Activated naive CD4-positive, alpha-beta T cell (primary cell): ENCODE data around the gene TAS2R4.
"Not testable (repeated sequence)": the region's sequence is repeated elsewhere in the genome, so short reads cannot be mapped to it uniquely, and the experiment has no call there.

Experiments
- DNase-seq, 4 experiments: peaks; one replicate each; lab custom pipeline; 2025; lab: John Stamatoyannopoulos, UW

Gene TAS2R4

GRCh38 chr7:141776374-141776773 lies at the start of gene TAS2R4:
Gene TAS2R4, plus strand, starts transcription at chr7:141776674. Its CDS starts 1,815 bp downstream, at chr7:141778489.
- DNase-seq, result no peak

GRCh38 chr7:141729020-141729419 lies 47.5 kb upstream of the TAS2R4 start:
- no peak for DNase-seq

DNA sequence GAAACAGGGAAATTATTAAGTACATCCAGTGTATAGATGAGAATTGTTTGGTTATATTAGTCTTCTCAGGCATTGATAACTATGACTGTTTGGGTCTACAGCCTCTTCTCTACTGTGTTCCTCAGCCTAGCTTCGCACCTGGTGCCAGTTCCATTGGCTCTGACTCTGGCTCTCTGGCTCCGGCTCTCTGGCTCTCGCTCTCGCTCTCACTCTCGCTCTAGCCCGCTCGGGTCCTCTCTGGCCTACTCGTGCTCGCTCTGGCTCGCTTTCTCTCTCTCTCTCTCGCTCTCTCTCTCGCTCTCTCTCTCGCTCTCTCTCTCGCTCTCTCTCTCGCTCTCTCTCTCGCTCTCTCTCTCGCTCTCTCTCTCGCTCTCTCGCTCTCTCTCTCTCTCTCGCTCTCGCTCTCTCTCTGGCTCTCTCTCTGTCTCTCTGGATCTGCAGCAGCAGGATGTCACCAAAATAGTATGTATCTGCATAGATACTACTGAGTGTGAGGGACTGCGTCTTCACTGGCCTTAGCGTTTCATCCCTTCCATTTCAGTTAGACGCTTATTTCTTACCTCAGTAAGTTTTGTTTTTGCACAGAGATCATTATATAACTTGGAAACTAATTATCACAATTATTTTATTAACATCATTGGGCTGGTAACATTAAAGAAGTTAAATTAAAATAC lies 44.9 kb upstream of the TAS2R4 start:
- no peak for DNase-seq

- peak in 1 of 4 experiments; percentile 3 for DNase-seq
Measured at GRCh38 chr7:141737118-141737835, 39.2 kb upstream of the TAS2R4 start.

DNA sequence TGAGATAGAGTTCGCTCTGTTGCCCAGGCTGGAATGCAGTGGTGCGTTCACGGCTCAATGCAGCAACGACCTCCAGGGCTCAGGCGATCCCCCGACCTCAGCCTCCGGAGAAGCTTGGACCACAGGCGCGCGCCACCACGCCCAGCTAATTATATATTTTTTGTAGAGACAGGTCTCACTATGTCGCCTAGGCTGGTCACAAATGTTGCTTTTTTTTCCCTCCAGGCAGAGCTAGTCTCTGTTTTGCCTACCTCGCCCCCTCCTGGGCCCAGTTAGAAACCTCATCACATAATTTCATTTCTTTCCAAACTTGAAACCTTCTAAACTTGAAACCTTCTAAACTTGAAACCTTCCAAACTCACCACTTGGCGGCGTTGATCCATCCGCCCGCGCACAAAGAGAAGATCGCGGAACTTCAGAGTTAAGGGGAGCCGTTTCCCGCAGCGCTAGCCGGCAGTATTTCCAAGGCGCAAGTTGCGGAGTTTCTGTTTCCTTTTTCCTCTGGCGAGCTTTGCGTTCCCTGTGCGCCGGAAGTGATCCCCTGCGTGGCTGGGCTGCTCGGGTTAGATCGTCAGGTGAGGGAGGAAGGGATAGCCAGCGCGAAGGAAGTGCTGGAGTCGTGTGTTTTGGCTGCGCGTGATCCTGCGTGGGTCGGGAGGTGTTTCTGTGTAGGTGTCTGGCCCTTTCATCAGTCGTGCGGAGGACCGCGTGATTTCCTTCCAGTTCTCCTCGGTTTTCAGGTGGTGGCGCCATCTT lies 38.5 kb upstream of the TAS2R4 start, which contains the start of gene SSBP1:
SSBP1 (plus strand) TSS at position 523 of the 756 bp plus-strand sequence. CDS start 809 bp downstream, outside the sequence.
- peak; percentile 77 to 82 (median 79) for DNase-seq

GRCh38 chr7:141738592-141739013 lies 37.9 kb upstream of the TAS2R4 start:
- no peak for DNase-seq

DNA sequence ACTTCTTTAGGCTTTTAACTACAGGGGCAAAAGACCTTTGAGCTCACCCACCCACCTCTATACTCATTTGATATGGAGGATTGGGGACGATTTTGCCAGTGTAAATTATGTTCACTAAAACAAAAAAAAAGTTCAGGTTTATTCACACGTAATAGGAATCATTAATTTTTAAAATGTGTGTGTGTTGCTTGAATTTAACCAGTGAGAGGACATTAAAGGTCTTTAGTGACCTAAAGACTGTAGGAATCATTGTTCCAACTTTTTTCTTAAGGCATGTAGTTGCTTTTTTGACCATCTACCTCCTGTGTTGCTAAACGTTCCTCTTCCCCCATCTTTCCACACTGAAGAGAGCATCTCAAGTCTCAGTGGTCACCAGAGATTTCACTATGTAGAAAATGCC lies 37.2 kb upstream of the TAS2R4 start:
- DNase-seq, result no peak

GRCh38 chr7:141742229-141742628 lies 34.2 kb upstream of the TAS2R4 start:
- DNase-seq, result no peak

DNA sequence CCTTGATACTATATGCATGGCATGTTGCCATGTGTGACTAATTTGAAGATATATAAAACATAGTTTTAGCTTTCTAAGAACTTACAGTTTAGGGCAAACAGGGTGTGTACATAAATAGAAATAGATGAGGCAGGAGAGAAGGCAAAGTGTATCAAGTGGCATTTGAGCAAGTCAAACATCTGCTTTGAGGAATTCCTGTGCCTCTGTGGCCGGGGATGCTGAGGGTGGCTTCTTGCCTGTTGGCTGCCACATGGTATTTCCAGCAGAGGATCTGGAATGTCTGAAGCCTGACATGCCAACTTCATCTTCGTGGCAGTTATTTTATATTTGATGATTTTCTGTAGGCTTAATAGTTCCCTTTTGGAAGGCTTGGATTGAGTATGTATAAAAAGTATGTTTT lies 32.3 kb upstream of the TAS2R4 start:
- no peak for DNase-seq

DNA sequence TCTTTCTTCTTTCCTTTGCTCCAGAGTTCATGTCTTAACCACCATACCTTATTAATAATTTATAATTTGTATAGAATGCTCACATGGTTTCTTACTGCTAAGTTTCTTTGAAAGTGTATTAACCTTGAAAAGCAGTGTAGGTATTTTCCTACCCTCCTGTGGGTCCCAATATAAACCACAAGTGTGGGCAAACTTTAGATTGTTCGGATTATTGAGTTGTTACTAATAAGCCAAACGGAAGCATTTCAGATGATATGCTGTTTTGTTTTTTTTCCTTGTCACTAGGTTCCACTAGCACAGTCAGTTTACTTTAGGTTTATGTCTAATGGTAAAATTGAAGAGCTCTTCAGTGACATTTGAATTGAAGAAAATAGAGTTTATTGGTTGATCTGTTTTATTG lies 28.1 kb upstream of the TAS2R4 start:
- no peak for DNase-seq

DNA sequence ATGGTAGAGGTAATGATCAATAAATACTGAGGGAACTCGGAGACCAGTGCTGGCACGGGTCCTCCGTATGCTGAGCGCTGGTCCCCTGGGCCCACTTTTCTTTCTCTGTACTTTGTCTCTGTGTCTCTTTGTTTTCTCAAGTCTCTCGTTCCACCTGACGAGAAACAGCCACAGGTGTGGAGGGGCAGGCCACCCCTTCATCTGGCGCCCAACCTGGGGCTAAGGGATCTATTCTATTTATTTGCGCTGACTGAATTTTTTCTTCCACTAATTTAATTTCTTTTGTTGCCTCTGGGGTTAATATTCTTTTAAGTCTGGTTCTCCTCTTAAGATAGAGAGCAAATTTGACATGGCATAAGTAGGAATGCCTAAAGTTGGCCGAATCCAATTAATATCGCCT lies 24.6 kb upstream of the TAS2R4 start:
- not testable (repeated sequence) for DNase-seq

DNA sequence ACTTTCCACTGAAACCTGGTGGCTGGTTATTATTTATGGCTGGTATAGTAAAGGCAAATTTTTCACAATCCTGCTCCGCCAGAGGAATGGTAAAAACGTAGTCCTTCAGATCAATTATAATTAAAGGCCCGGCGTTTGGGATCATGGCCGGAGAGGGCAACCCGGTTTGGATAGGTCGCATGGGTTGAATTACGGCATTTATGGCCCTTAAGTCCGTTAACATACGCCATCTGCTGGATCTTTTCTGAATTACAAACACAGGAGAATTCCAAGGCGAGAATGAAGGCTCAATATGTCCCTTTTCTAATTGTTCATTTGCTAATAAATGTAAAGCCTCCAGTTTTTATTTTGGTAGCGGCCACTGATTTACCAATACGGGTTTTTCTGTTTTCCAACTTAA lies 23.8 kb upstream of the TAS2R4 start:
- DNase-seq, result no peak

GRCh38 chr7:141754939-141755338 lies 21.5 kb upstream of the TAS2R4 start:
- no peak for DNase-seq

GRCh38 chr7:141763797-141764196 lies 12.7 kb upstream of the TAS2R4 start, which contains the start of gene TAS2R3:
Gene TAS2R3, plus strand, starts transcription at chr7:141764097. Its CDS starts 62 bp downstream, at chr7:141764159.
- DNase-seq, result no peak

- DNase-seq, result not testable (repeated sequence)
Measured at GRCh38 chr7:141770083-141770583, 6.3 kb upstream of the TAS2R4 start.

- no peak for DNase-seq
Measured at GRCh38 chr7:141785706-141786552, 9.5 kb downstream of the TAS2R4 start.

DNA sequence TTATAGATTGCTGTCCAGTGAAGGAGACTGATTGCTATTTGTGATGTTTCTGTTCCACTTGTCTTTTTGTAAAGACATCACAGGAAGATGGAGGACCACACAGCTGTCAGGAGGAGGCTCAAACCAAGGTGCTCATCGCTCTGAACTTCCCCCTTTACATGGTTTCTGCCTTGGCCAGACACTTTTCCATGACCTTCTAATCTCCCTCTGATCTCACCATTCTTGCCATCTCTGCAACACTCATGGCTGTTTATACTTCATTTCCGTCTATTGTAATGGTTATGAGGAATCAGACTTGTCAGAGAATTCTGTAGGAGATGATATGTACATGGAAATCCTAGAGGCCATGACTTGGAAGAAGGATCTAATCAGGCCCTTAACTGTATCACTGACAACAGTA lies 11.8 kb downstream of the TAS2R4 start:
- DNase-seq, result no peak

DNA sequence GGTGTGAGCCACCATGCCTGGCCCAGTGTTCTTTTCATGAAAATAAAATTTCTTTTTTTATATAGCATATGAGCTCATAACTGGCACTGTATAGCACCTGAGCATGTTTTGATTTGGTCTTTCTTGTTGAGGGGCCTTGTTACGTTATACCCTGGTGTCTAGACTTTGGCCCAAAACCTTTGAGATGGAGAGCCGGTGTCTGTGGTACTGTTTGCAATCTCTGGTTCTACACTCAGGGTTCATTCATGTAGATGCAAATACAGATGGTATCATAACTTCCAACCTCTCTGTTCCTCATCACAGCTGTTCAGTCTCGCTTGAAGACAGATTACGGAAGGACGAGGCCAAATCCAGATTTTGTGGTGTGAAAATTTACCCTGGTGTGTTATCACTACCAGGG lies 13.4 kb downstream of the TAS2R4 start, which contains the start of gene TAS2R5:
TAS2R5 (plus strand) TSS at position 301 of the 400 bp plus-strand sequence. CDS start 145 bp downstream, outside the sequence.
- no peak for DNase-seq

DNA sequence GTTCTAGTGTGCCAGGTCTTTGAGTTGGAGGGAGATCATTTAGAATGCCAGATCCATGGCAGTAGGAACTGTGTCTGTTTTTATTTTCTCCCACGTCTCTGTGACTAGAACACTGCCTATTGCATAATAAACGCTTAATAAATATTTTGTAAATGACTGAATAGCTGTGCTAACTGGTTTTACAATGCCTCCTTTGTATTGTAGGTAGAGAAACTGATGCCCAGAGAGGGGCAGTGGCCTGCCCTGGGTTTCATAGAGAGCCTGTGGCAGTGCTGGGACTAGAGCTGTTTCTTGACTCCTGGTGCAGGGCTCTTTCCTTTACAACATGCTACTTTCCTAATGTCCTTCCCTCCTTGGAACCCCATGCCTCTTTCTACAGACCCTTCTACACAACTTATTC lies 16.1 kb downstream of the TAS2R4 start:
- no peak for DNase-seq

GRCh38 chr7:141820067-141820466 lies 43.6 kb downstream of the TAS2R4 start:
- no peak for DNase-seq

GRCh38 chr7:141822432-141822831 lies 46.0 kb downstream of the TAS2R4 start:
- not testable (repeated sequence) for DNase-seq
